ENCODE data around the gene SLC17A5.

DNA sequence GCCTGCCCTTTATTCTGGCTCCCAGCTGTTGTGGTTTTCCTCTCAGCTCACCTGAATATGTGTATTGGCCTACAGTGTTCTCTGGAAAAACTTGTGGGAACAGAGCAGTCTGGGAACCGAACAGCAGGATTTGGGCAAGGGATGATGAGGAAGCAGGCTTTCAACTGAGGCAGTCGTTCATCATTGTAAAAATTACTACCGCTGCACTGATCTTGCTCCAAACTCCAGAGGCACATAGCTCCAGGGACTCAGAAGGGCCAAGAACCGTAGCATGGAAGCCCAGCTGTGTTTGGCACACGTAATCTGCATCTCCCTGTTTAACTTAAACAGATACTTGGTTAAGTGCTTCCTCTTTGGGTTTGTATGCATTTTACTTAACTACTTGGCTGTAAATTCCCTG lies 84.7 kb downstream of the SLC17A5 start:
- TF ChIP-seq POLR2A (IDR thresholded peaks at IDR 0.05; ENCODE audit: low read depth, low read length) (no peak), POLR2AphosphoS5 (IDR thresholded peaks at IDR 0.05; ENCODE audit: low read depth, low read length) (no peak), TAF1 (IDR thresholded peaks at IDR 0.05; ENCODE audit: borderline replicate concordance, low read depth, low read length) (no peak)

All from GM12892 (cell line).